Osteoblast (primary cell): Measurements from ENCODE around the gene NOL9. TPM values are rescaled to one million over a fixed set of nuclear protein-coding genes. Genes with fewer than 3 reads are reported as not detected.
A peak's percentile ranks its signal among the peaks of the same experiment; 100 is the strongest.

Source experiments
- DNase-seq: peaks from one replicate; pipeline ENCODE4 v3.0.0; 2011; ENCODE audit warnings: low spot score, mixed read lengths; ENCODE audit not compliant: insufficient read length; ENCODE audit errors: missing footprints
- H2AFZ ChIP-seq: 2 replicates; pipeline ENCODE4 v1.6.0; 2011; ENCODE audit warnings: mild to moderate bottlenecking, low read length
- H3K27ac ChIP-seq: 2 replicates; pipeline ENCODE4 v1.5.1; 2011; ENCODE audit warnings: mild to moderate bottlenecking, low read depth, low read length, moderate library complexity
- H3K27me3 ChIP-seq: 2 replicates; pipeline ENCODE4 v1.6.0; 2012; ENCODE audit warnings: mild to moderate bottlenecking, control low read depth, inconsistent platforms, low read length, moderate library complexity; ENCODE audit not compliant: insufficient read depth
- H3K36me3 ChIP-seq: 2 replicates; pipeline ENCODE4 v1.5.1; 2011; ENCODE audit warnings: mild to moderate bottlenecking, low read length, control low read depth, moderate library complexity; ENCODE audit not compliant: insufficient read depth
- H3K4me1 ChIP-seq: 2 replicates; pipeline ENCODE4 v1.5.1; 2011; ENCODE audit warnings: mild to moderate bottlenecking, low read length, control low read depth, moderate library complexity; ENCODE audit not compliant: insufficient read depth
- H3K4me2 ChIP-seq: 2 replicates; pipeline ENCODE4 v1.6.0; 2011; ENCODE audit warnings: mild to moderate bottlenecking, low read length; ENCODE audit not compliant: insufficient read depth
- H3K4me3 ChIP-seq: fragments of 200-600 bp; sonication (generic); 3 replicates; pipeline ENCODE4 v1.5.1; 2012; ENCODE audit warnings: mild to moderate bottlenecking, low read length, inconsistent platforms; ENCODE audit not compliant: insufficient read depth
- H3K79me2 ChIP-seq: 2 replicates; pipeline ENCODE4 v1.6.0; 2012; ENCODE audit warnings: mild to moderate bottlenecking, low read length, control low read depth, inconsistent platforms; ENCODE audit not compliant: insufficient read depth
- H3K9me3 ChIP-seq: 2 replicates; pipeline ENCODE4 v1.5.1; 2011; ENCODE audit warnings: low read depth, low read length, control low read depth
- H4K20me1 ChIP-seq: 2 replicates; pipeline ENCODE4 v1.6.0; 2012; ENCODE audit warnings: mild to moderate bottlenecking, low read length, control low read depth; ENCODE audit not compliant: insufficient read depth
- total RNA-seq: library from RNA; depleted of rRNA; stranded (reverse); fragments of >200 nt; gene quantifications from 2 replicates; pipeline ENCODE4 v1.2.3, GENCODE V29; 2012
- TF ChIP-seq, protein P1 (sequence below): IDR thresholded peaks from 2 replicates; pipeline ENCODE4 v1.5.1; 2011; ENCODE audit warnings: mild to moderate bottlenecking, low read depth, low read length, moderate library complexity; ENCODE audit errors: extremely low read depth

The NOL9 gene
- total RNA-seq, 1 donor, result 31.1 TPM

DNA sequence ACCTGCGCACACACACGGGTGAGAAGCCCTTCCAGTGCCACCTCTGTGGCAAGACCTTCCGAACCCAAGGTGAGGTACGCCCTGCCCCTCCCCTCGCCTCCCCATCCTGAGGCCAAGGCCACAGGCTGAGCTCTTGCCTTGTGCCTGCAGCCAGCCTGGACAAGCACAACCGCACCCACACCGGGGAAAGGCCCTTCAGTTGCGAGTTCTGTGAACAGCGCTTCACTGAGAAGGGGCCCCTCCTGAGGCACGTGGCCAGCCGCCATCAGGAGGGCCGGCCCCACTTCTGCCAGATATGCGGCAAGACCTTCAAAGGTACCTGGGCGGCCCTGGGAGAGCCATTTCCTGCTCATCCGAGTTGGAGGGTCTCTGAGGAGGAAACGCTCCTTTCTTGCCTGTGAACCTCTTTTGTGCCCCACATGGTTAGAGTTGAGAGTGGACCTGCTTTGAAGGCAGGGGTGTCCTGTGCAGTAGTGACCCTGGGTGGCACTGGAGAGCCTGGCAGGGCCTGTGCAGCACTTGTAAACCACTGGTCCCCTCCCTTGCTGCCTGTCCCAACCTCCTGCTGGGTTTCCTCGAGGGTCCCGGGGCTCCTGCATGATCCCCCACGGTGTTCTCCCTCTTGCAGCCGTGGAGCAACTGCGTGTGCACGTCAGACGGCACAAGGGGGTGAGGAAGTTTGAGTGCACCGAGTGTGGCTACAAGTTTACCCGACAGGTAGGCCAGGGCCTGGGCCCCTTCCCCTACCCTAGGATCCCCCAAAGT lies 34.0 kb upstream of the NOL9 start:
- Histone ChIP-seq H3K36me3 (peaks cover 50% of the 10 kb centered on the region), H3K27ac (no peak overlapping the region), H3K4me2 (no peak overlapping the region), H3K4me1 (no peaks in the 10 kb centered on the region), H3K27me3 (no peaks in the 10 kb centered on the region), H3K79me2 (peaks cover 36% of the 10 kb centered on the region), H4K20me1 (peaks cover 45% of the 10 kb centered on the region), H2AFZ (no peak overlapping the region), H3K9me3 (no peaks in the 10 kb centered on the region), H3K4me3 (no peak overlapping the region)
- DNase-seq, result peak; percentile 73
- TF ChIP-seq, protein P1, sequence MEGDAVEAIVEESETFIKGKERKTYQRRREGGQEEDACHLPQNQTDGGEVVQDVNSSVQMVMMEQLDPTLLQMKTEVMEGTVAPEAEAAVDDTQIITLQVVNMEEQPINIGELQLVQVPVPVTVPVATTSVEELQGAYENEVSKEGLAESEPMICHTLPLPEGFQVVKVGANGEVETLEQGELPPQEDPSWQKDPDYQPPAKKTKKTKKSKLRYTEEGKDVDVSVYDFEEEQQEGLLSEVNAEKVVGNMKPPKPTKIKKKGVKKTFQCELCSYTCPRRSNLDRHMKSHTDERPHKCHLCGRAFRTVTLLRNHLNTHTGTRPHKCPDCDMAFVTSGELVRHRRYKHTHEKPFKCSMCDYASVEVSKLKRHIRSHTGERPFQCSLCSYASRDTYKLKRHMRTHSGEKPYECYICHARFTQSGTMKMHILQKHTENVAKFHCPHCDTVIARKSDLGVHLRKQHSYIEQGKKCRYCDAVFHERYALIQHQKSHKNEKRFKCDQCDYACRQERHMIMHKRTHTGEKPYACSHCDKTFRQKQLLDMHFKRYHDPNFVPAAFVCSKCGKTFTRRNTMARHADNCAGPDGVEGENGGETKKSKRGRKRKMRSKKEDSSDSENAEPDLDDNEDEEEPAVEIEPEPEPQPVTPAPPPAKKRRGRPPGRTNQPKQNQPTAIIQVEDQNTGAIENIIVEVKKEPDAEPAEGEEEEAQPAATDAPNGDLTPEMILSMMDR, result no peak

DNA sequence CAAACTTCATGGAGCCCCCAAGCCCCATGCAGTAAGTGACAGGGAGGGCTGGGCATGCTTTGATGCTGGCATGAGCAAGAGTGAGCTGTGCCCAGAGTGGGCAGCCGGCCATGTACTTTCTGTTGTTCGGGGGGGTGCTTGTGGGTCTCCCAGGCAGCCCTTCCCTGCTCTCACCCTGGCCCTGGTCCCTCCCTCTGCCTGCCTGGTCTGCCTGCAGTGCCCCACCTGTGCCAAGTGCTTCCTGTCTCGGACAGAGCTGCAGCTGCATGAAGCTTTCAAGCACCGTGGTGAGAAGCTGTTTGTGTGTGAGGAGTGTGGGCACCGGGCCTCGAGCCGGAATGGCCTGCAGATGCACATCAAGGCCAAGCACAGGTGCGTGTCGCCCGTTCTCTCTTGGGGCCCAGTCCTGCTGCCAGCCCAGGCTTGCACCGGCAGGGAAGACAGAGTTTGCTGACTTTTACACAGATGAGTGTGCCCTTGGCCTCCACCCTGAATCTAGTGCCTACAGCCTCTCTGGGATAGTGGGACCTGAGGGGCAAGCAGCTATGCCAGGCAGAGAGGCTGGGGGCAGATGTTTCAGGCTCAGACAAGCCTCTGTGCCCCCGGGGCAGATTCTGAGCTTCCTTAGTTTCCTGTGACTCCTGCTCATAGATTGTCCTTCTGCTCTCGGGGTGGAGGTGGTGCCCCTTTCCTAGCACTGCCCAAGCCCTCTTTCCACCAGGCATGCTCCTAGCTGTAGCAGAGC lies 33.1 kb upstream of the NOL9 start:
- H3K4me3 ChIP-seq, result no peak overlapping the region
- peaks cover 41% of the 10 kb centered on the region for H3K36me3 ChIP-seq
- peak; percentile 90 for DNase-seq
- no peak overlapping the region for H3K4me2 ChIP-seq
- H4K20me1 ChIP-seq, result peaks cover 36% of the 10 kb centered on the region
- no peak overlapping the region for H3K27ac ChIP-seq
- no peaks in the 10 kb centered on the region for H3K4me1 ChIP-seq
- no peaks in the 10 kb centered on the region for H3K27me3 ChIP-seq
- TF ChIP-seq, protein P1, result no peak
- H3K79me2 ChIP-seq, result peaks cover 29% of the 10 kb centered on the region
- H2AFZ ChIP-seq, result no peak overlapping the region
- no peaks in the 10 kb centered on the region for H3K9me3 ChIP-seq

DNA sequence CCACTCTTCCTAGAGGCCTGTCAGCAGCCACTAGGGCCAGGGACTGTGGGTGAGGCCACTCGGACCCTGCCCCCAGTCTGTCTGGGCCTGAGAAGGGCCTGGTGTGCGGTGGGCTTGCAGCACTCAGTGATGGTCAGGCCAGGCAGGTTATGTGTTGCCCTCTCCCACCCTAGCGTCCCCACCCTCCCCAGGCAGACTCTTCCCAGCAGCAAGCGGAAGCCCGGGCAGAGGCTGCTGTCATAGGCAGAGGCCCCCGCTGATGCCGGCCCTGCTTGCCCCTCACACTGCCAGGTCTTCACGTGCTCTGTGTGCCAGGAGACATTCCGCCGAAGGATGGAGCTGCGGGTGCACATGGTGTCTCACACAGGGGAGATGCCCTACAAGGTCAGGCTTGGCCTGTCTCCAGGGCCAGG lies 32.1 kb upstream of the NOL9 start:
- H4K20me1 ChIP-seq, result peaks cover 33% of the 10 kb centered on the region
- DNase-seq, result peak; percentile 59

More for the DNA sequence above, 32.1 kb upstream of the NOL9 start:
- Histone ChIP-seq H2AFZ (no peak overlapping the region), H3K4me3 (no peak overlapping the region), H3K4me1 (no peaks in the 10 kb centered on the region), H3K9me3 (no peaks in the 10 kb centered on the region), H3K36me3 (peaks cover 34% of the 10 kb centered on the region), H3K79me2 (peaks cover 28% of the 10 kb centered on the region), H3K27me3 (no peaks in the 10 kb centered on the region), H3K4me2 (no peak overlapping the region), H3K27ac (no peak overlapping the region)
- TF ChIP-seq, protein P1, result no peak
